AG08395 (cell line): ENCODE data around the gene CDKAL1.
"Not testable (repeated sequence)": the region's sequence is repeated elsewhere in the genome, so short reads cannot be mapped to it uniquely, and the experiment has no call there.

ENCODE experiments used
- DNase-seq: peaks from one replicate; pipeline ENCODE4 v3.0.0; 2012; ENCODE audit warnings: mixed read lengths, low spot score

The CDKAL1 gene

DNA sequence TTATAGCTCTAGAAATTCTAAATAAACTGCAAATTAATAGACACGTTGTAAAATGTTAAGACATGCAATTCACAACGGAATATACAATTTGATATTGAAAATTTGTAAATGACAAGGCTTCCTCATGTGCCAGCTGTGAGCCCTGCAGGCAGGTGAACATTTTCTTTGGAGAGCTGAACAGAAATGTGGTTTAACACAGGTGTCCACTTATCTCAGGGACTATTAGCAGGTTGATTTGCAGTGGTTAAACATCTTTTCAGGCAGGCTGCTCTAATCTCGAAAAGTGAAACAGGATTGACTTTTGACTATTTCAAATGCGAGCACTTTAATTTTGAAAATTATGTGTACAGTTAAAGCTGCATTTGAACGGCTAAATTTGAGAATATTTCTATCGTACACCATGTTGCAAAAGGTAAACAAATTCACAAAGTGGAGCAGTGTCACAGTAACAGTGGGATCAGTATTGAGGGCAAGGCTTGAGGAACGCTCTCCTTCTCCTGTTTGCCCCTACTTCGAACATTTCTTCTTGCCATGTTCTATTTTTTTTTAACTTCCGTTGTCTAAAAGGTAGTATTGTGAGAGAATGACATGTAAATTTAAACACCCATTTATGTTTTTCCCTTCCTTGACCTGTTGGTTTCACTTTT is 210.8 kb downstream of the CDKAL1 start:
- DNase-seq, result no peak

DNA sequence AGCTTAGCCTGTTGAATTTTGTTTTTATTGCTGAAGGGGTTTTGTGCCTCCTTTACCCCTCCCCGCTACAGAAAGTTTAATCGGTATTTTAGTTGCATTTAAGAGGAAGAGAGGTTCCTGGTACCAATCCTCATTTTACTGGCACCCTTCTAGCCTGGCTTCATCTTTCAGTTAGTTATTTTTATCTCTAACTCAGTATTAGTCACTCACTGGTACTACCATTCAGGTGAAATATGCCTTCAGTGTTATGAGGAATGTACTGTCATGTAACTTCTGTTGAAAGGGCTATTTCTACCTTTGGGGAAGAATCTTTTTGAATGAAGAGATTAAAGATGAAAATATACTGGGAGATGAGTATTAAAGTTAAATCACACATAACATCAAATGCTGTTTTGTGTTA is 211.8 kb downstream of the CDKAL1 start:
- DNase-seq, result no peak

DNA sequence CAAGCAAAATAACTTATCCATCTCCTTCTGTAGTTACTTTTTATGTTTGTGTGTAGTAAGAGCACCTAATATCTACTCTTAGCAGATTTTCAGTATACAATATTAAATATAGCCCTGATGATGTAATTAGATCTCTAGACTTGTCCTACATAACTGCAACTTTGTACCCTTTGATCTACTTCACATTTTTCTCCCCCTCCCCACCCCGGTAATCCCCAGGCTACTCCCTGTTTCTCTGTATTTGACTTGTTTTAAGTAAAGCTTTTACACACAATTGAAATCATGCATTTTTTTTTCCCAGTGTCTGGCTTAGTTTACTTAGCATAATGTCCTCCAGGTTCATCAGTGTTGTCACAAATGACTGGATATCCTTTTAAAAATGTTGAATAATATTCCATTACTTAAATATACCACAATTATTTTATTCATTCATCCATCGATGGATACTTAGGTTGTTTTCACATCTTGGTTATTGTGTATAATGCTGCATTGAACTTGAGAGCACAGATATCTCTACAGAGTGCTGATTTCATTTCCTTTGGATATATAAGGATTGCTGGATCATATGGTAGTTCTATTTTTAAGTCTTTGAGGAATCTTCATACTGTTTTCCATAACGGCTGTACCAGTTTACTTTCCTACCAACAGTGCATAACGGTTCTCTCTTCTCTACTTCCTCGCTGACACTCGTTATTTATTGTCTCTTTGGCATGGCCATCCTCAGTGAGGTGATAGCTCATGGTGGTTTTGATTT is 212.7 kb downstream of the CDKAL1 start:
- no peak for DNase-seq

DNA sequence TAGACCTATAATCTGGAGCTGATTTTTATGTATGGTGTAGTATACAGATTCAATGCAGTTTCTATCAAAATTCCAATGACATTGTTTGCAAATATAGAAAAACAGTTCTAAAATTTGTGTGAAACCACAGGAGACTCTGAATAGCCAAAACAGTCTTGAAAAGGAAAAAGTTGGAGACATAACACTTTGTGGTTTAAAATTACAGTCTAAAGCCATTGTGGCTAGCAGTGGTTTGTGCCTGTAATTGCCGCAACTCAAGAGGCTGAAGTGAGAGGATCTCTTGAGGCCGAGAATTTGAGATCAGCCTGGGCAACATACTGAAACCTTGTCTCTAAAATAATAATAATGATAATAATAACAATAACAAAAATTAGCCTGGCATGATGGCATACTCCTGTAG is 213.7 kb downstream of the CDKAL1 start:
- no peak for DNase-seq

DNA sequence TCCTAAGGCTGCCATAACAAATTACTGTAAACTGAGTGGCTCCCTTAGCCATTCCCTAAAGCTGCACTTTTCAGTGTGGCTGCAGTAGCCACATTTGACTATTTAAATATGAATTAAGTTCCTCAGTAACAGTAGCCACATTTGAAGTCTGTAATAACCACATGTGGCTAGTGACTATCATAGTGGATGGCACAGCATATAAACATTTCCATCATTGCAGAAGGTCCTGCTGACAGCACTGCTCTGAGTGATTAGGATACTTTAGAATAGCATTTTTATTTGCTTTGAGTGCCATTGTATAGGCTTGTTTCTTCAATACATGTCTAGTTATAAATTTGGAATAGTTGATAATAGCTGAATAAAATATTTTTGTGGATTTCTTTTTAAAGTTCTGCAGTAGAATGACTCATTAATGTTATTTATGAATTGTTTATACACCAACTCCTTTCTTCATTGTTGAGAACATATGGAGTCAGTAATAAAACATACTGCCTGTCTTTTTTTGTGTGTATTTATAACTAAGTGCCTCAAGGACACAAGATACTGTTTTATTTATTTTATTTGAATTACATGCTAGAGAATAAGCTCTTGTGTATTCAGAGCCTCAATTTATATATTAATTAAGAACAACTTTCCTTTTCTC is 217.2 kb downstream of the CDKAL1 start:
- peak; percentile 3 for DNase-seq

DNA sequence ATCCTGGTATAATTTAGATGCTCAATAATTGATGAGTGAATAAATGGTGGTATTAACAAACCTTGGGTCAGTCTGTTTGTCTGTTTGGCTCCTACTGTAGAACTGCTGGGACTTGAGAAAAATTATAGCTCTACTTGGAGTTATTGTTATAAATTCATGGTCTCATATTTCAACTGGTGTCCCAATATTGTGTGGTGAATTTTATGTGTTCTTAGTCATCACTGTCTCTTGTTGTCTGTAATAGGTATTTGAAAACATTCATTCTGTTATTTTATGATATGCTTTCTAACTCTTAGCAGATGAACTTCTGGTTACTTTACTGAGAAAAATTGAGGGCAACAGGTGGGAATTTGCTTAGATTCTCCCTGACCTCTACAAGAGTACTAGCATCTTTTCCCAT is 221.4 kb downstream of the CDKAL1 start:
- DNase-seq, result peak; percentile 15

DNA sequence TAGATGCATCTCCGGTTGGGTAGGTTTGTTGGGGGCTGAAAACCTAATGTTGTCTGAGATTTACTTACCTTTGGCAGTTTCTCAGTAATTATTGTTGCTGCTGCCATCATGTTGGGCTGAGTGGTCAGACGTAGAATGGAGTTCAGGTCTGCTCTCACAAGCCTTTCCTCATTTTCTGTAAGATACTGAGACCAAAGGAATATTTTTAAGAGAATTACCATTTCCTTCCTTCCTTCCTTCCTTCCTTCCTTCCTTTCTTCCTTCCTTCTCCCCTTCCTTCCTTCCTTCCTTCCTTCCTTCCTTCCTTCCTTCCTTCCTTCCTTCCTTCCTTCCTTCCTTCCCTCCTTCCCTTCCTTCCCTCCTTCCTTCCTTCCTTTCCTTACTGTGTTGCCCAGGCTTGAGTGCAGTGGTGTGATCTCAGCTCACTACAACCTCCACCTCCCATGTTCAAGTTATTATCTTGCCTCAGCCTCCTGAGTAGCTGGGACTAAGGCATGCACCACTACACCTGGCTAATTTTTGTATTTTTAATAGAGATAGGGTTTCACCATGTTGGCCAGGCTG is 222.4 kb downstream of the CDKAL1 start:
- not testable (repeated sequence) for DNase-seq

DNA sequence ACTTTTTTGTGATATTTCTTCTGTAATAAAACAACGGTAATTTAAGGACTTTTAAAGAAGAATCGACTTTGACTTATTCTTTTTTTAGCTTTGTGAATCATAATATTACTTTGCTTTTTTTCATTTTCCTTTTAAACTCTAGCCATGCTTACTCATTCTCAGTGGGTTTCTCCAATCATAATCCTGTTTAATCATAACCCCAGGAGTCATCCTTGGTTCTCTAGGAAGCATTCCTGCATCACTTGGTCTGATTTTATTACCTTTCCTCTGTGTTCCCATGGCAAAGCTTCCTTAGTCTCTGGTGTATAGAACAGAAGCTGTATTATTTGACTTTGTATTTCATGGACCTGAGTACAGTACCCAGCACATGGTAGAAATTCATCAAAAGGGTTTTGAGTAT is 223.5 kb downstream of the CDKAL1 start:
- DNase-seq, result peak; percentile 45

DNA sequence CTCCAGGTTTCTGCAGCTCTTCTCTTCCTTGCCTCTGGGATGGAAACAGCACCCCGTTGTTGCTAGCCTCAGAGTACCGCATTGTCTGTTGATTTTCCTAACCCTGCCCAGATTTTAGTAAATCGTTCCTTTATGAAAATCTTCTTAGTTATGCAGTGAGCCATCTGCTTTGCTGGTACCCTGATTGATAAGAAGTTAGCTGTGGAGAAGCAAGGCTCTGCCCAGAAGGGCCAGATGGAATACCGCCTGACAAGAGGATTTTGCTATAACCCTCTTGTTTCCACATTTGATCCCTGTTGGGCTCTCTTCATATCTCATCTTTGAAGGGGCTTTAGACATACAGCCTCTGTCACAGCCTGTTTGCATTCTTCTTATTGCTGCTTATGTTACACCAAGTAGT is 229.0 kb downstream of the CDKAL1 start:
- no peak for DNase-seq

DNA sequence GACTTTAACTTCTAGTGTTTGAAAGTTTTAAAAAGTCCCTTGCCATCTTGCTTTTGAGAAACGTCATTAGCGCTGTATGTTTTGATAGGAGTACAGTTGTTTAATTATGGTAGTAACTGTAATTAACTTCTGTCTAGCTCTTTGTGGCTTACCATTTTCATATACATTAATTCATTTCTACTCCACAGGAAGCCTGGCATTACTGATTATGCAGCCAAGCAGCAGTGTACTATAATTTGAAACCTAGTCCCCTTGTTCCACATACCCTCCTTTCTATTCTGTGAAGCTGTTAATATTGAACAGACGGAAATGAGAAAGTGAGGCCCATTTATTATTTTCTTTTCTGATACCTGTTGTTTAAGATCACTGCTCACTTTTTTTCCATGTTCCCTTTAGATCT is 235.4 kb downstream of the CDKAL1 start:
- no peak for DNase-seq

DNA sequence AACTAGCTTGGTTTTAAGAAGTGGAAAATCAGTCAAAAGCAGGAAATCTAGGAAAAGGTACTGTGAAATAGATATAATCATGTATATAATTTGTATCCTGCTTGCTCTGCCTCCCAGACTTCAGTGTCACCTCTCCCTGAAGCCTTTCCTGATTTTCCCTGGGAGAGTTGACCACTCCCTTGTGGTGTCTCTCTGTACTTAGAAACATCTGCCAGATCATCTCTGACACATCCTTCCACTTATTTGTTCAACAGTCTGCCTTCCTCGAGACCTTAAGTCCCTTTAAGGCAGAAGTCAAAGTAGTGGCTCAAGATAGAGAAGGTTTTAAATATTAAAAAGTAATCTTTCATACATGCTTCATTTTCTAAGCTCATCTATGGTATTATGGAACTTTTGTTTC is 236.5 kb downstream of the CDKAL1 start:
- no peak for DNase-seq

DNA sequence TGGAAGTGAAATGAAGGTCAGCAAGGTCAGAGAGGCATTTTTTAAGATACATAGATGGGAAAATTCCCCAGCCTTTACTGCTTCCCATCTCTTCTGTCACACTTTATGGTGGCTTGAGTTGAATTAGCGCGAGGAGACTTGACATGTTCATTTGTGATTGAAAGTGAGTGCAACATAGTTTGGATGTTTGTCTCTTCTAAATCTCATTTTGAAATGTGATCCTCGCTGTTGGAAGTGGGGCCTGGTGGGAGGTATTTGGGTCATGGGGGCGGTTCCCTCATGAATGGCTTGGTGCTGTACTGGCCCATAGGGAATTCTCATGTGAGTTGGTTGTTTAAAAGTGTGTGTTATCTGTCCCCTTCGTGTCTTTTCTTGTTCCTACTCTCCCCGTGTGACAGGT is 237.2 kb downstream of the CDKAL1 start:
- DNase-seq, result no peak

DNA sequence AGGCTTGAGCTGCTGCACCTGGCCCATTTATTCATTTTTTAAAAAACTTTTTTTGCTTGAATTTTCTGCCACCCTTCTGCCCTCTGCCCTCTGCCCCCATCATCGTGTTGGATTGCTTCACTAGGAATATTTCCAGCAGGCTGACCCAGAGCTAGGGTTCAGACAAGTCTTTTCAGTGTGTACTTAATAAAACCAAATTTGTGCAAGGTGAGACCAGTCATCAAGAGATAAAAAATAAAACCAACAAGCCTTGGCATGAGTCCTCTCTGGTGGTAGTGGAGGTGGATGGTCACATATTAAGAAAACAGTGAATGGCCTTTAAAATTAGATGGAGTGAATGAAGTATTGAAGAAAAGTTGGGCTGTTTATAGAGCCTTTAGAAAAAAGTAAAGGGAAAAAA is 239.6 kb downstream of the CDKAL1 start:
- no peak for DNase-seq

DNA sequence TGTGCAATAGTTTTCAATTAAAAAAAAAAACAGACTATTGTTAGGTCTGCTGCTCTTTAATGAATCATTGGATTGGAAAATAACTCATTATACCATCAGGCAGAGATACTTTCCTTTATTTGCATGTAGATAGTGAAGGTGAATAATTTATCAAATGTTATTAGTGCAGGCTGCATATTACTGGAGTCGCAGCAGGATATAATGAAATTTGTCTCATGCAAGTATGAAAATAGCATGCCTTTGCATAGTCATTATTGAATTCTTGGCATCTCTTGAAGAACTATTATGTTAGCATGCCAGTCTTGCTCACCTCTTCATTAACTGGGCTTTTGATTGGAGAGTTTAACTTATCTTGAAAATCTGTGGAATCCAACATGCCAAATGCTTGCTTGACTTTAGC is 241.7 kb downstream of the CDKAL1 start:
- DNase-seq, result no peak

DNA sequence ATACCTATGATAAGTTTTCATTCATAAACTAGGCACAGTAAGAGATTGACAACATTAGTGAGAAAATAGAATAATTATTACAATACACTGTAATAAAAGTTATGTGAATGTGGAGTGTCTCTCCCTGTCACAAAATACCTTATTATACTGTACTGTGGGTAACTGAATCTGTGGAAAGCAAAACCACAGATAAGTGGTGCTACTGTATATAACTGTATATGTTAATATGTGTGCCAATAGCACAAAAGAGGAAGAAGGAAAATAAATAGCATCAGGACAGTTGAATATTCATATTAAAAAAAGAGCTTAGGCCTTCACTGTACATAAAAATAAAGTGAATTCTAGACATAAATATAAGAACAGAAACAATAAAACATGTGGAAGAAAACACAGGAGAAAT is 243.5 kb downstream of the CDKAL1 start:
- no peak for DNase-seq

DNA sequence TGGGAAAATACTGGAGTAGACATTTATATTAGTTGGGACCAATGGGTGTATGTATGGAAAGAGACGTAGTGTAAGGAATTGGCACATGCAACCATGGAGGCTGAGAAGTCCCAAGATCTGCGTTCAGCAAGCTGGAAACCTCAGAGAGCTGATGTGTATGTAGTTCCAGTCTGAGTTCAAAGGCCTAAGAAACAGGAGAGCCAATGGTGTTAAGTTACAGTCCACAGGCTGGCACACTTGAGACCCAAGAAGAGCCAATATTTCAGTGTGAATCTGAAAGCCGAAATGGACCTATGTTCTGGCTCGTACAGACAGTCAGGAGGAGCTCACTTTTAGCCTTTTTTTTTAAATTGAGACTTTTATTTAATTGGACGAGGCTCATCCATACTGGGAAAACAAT is 244.2 kb downstream of the CDKAL1 start:
- no peak for DNase-seq

DNA sequence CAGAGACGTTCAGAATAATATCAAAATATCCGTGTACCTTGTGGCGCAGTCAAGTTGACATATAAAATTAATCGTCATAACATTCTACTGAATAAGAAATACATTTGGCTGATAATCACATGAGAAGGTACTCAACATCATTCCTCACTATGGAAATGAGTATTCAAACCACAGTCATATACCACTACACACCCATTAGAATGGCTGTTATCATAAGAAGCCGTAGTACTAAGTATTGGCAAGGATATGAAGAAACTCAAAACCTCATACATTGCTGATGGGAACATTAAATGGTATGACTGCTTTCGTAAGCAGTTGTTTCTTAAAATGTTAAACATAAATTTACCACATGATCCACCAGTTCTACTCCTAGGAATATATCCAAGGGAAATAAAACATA is 244.7 kb downstream of the CDKAL1 start:
- no peak for DNase-seq

DNA sequence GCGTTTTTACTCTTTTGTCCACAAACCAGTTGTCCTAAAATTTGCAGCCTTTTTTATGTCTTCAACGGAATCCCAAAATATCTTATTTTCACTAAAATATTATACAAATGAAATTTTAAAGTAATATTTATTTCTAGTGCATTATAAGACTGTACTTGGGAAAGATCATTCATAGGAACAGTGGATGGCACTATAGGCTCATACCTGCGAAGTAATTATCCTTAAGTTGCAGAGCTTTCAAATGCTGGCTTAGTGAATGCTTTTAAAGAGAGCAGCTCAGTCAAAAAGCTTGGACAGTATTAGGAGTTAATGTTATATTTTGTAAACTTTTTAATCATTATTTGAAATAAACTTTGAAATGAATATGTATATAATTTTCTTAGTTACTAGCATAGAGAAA is 254.9 kb downstream of the CDKAL1 start:
- DNase-seq, result no peak

DNA sequence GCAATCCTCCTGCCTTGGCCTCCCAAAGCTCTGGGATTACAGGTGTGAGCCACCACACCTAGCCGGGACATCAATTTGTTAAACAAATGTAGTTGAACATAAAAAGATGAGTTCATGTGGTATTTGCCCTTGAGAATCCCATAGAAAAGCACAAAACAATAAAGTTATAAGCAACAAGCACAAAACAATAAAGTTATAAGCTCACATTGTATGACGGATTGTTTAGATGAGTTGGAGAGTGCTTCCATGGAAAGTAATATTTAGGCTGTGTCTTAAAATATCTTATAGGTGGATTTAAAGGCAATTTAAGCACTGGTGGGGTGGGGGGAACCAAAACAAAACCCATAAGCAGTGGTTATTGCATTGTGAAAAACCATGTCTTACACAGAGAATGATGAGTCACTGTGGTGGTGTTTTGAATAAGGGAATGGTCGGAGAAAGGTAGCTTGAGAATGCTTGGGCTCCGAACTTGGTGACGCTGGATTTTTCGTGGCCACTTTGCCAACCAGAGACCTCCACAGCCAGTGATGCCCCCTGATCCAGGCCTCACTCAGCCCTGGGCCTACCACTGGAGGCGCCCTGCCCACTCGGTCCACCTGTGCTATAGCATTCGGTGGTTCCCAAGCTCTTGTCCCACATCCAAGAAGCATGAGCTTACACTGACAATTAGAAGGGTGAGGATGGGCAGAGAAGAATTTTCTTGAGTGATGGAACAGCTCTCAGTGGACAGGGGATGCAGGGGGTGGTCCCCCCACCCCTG is 256.0 kb downstream of the CDKAL1 start:
- no peak for DNase-seq

DNA sequence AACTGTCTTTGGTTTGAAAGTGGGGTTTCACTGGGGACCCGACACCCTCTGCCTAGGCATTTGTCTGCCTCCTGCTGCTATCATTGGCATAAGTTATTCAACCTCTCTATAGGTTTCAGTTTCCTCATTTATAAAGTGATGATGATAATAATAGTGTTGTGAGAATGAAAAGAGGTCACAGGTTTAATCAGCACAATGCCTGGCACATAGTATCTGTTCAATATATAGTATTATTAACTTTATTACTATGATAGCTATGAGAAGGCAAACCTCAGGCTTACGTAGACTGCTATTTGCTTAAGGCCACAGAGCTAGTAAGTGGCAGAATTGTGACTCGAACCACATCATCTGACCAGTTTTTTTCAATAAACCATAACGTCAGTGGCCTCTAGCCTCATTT is 256.8 kb downstream of the CDKAL1 start:
- DNase-seq, result no peak

DNA sequence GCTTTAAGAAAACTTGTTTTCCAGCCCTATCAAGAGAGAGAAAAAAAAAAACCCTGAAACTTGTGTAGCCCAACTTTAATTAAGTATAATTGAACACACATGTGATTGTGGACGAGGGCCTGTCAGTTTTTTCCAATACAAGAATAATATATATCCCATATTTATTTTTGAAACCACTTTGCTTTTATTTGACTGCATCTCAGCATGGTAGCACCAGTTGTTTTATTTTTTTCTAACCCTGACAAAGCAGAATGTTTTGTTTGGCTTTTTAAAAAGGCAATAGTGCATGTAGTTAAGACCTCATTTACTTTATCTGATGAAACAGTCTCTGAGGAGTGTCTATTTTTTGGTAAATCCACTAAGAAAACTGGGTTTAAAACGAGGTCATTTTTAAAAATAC is 257.7 kb downstream of the CDKAL1 start:
- DNase-seq, result no peak

DNA sequence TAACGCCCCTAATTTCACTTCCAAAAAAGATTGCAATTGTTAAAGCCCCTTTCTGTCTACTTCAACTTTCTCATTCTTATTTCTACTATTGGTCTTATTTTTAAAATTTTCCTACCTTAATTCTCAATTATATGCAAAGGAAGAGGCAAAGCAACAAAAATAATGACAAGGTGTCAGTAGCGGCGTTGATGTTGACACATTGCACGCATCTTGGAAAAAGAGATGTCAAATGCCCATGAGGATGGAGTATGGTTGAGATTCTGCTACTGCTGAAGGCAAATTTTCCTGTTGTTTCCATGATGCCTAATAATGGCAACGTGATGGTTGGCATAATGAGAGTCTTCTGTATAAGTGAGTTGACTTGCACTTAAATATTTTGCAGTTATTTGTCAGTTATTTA is 258.9 kb downstream of the CDKAL1 start:
- DNase-seq, result no peak
